ENCODE data around the gene PIP4P1.

PIP4P1 gene

GRCh38 chr14:20454516-20455354, 6.5 kb downstream of the PIP4P1 start, which contains the start of the genes APEX1 and OSGEP (continued):
- no peak; the same call in none of the 2 replicates for TF ChIP-seq HIC1 (tag by site-specific recombination; IDR thresholded peaks at IDR 0.05)
- TF ChIP-seq ZNF362 (tag by site-specific recombination; IDR thresholded peaks at IDR 0.05): 0 out of 2 replicates have a peak, but pooled peaks have one; percentile 59
- TF ChIP-seq ZFP69B (tag by site-specific recombination; IDR thresholded peaks at IDR 0.05): peak; percentile 15; the same call in 1 of the 2 replicates
- TF ChIP-seq ZNF114 (tag by site-specific recombination; IDR thresholded peaks at IDR 0.05): no peak
- no peak for TF ChIP-seq ZNF155 (tag by site-specific recombination; IDR thresholded peaks at IDR 0.05)
- no peak for TF ChIP-seq ZNF133 (tag by site-specific recombination; IDR thresholded peaks at IDR 0.05)
- TF ChIP-seq ZNF623 (tag by site-specific recombination; IDR thresholded peaks at IDR 0.05): no peak
- no peak for TF ChIP-seq ZNF146 (tag by site-specific recombination; IDR thresholded peaks at IDR 0.05)
- TF ChIP-seq REPIN1 (tag by site-specific recombination; IDR thresholded peaks at IDR 0.05; ENCODE audit: low read depth): no peak
- no peak for TF ChIP-seq ZNF571 (tag by site-specific recombination; IDR thresholded peaks at IDR 0.05)
- TF ChIP-seq ZFP41 (tag by site-specific recombination; IDR thresholded peaks at IDR 0.05; ENCODE audit: borderline replicate concordance): no peak
- TF ChIP-seq ZNF37A (tag by site-specific recombination; IDR thresholded peaks at IDR 0.05): no peak
- TF ChIP-seq ZNF341 (tag by site-specific recombination; IDR thresholded peaks at IDR 0.05; ENCODE audit: low read depth): peak; percentile 91
- TF ChIP-seq PRDM6 (tag by site-specific recombination; IDR thresholded peaks at IDR 0.05): no peak
- TF ChIP-seq KLF17 (tag by site-specific recombination; IDR thresholded peaks at IDR 0.05): peak; percentile 82; the same call in 1 of the 2 replicates
- TF ChIP-seq ZNF335 (tag by site-specific recombination; conservative IDR thresholded peaks at IDR 0.05): peak; percentile 100
- no peak for TF ChIP-seq ZNF433 (tag by site-specific recombination; IDR thresholded peaks at IDR 0.05; ENCODE audit: low read depth)
- TF ChIP-seq KLF9 (tag by site-specific recombination; IDR thresholded peaks at IDR 0.05; ENCODE audit: low read depth): peak; percentile 93
- TF ChIP-seq ZNF837 (tag by site-specific recombination; IDR thresholded peaks at IDR 0.05): no peak
- TF ChIP-seq ZNF202 (tag by site-specific recombination; IDR thresholded peaks at IDR 0.05; ENCODE audit: borderline replicate concordance): no peak
- no peak for TF ChIP-seq GLI4 (tag by site-specific recombination; IDR thresholded peaks at IDR 0.05)
- no peak; the same call in 1 of the 2 replicates for TF ChIP-seq CTCF (tag by site-specific recombination; IDR thresholded peaks at IDR 0.05)
- no peak for TF ChIP-seq ZNF560 (tag by site-specific recombination; IDR thresholded peaks at IDR 0.05; ENCODE audit: borderline replicate concordance)
- peak; percentile 28; the same call in 1 of the 2 replicates for TF ChIP-seq ATF2 (tag by site-specific recombination; IDR thresholded peaks at IDR 0.05; ENCODE audit: low read depth)
- no peak; the same call in 1 of the 2 replicates for TF ChIP-seq MZF1 (tag by site-specific recombination; IDR thresholded peaks at IDR 0.05; ENCODE audit: borderline replicate concordance)
- TF ChIP-seq ZNF501 (tag by site-specific recombination; IDR thresholded peaks at IDR 0.05): peak; percentile 68
- peak; percentile 52; the same call in 1 of the 2 replicates for TF ChIP-seq ZNF610 (tag by site-specific recombination; IDR thresholded peaks at IDR 0.05; ENCODE audit: borderline replicate concordance)
- no peak for TF ChIP-seq ZNF221 (tag by site-specific recombination; IDR thresholded peaks at IDR 0.05; ENCODE audit: borderline replicate concordance)
- TF ChIP-seq ZNF184 (tag by site-specific recombination; IDR thresholded peaks at IDR 0.05): no peak
- TF ChIP-seq SCRT1 (tag by site-specific recombination; IDR thresholded peaks at IDR 0.05; ENCODE audit: borderline replicate concordance): no peak
- no peak for TF ChIP-seq ZNF843 (tag by site-specific recombination; IDR thresholded peaks at IDR 0.05)
